Measurements from ENCODE around the gene STEAP2.

The STEAP2 gene

GRCh38 chr7:90267263-90267858 is 55.8 kb downstream of the STEAP2 start:
- in situ Hi-C loops (cut with MboI; ENCODE audit: low sequenced_read_pairs): no loop called here

- in situ Hi-C loops (cut with MboI; ENCODE audit: low sequenced_read_pairs): no loop called here
Measured at GRCh38 chr7:90269163-90269562, 57.6 kb downstream of the STEAP2 start.

GRCh38 chr7:90270431-90271178 is 59.1 kb downstream of the STEAP2 start:
- in situ Hi-C loops (cut with MboI; ENCODE audit: low sequenced_read_pairs): no loop called here

- in situ Hi-C loops (cut with MboI; ENCODE audit: low sequenced_read_pairs): no loop called here
Measured at GRCh38 chr7:90271753-90272152, 60.2 kb downstream of the STEAP2 start.

GRCh38 chr7:90272242-90272641 is 60.7 kb downstream of the STEAP2 start:
- in situ Hi-C loops (cut with MboI; ENCODE audit: low sequenced_read_pairs): no loop called here

GRCh38 chr7:90274161-90274560 is 62.6 kb downstream of the STEAP2 start:
- in situ Hi-C loops (cut with MboI; ENCODE audit: low sequenced_read_pairs): no loop called here

- in situ Hi-C loops (cut with MboI; ENCODE audit: low sequenced_read_pairs): no loop called here
Measured at GRCh38 chr7:90276033-90276728, 64.6 kb downstream of the STEAP2 start.

Data from HL-60/S4 treated with phorbol 12-myristate 13-acetate at 8.2 ng/mL for 4 days and 3 days (cell line).